Measurements from ENCODE around the gene TMEM52.
A peak's percentile ranks its signal among the peaks of the same experiment; 100 is the strongest.
"Not testable (repeated sequence)": the region's sequence is repeated elsewhere in the genome, so short reads cannot be mapped to it uniquely, and the experiment has no call there.

The TMEM52 gene

GRCh38 chr1:1892763-1893120, 26.3 kb downstream of the TMEM52 start:
- no peak for DNase-seq

GRCh38 chr1:1892079-1892762, 26.9 kb downstream of the TMEM52 start:
- peak in 1 of 2 experiments; percentile 8 for DNase-seq

GRCh38 chr1:1891349-1892078, 27.6 kb downstream of the TMEM52 start:
- DNase-seq, result peak; percentile 69 to 76

- peak; percentile 82 to 92 for DNase-seq
Measured at GRCh38 chr1:1890506-1891348, 28.4 kb downstream of the TMEM52 start, which contains the start of gene GNB1. GNB1 (minus strand) TSS chr1:1891087; CDS start chr1:1825453, 65,634 bp downstream.

- peak; percentile 30 to 41 for DNase-seq
Measured at GRCh38 chr1:1889847-1890505, 29.1 kb downstream of the TMEM52 start.

- DNase-seq, result no peak
Measured at GRCh38 chr1:1889090-1889750, 29.9 kb downstream of the TMEM52 start.

- not testable (repeated sequence) for DNase-seq
Measured at GRCh38 chr1:1883890-1884289, 35.2 kb downstream of the TMEM52 start.

GRCh38 chr1:1883092-1883873, 35.8 kb downstream of the TMEM52 start:
- no peak for DNase-seq

GRCh38 chr1:1881727-1882126, 37.4 kb downstream of the TMEM52 start:
- peak in 1 of 2 experiments; percentile 64 for DNase-seq

- DNase-seq, result no peak
Measured at GRCh38 chr1:1880617-1881312, 38.3 kb downstream of the TMEM52 start.

GRCh38 chr1:1879942-1880341, 39.1 kb downstream of the TMEM52 start:
- no peak for DNase-seq

GRCh38 chr1:1877865-1878436, 41.1 kb downstream of the TMEM52 start:
- no peak for DNase-seq

GRCh38 chr1:1876335-1876930, 42.6 kb downstream of the TMEM52 start:
- DNase-seq, result no peak

- DNase-seq, result no peak
Measured at GRCh38 chr1:1875932-1876331, 43.1 kb downstream of the TMEM52 start.

GRCh38 chr1:1874901-1875300, 44.2 kb downstream of the TMEM52 start:
- DNase-seq, result no peak

- no peak for DNase-seq
Measured at GRCh38 chr1:1873186-1873585, 45.9 kb downstream of the TMEM52 start.

- no peak for DNase-seq
Measured at GRCh38 chr1:1872329-1872994, 46.6 kb downstream of the TMEM52 start.

- DNase-seq, result no peak
Measured at GRCh38 chr1:1869469-1869868, 49.6 kb downstream of the TMEM52 start.

Data from NCI-H2081 (cell line).